Measurements from ENCODE around the gene CROCC2. TPM values are rescaled to one million over a fixed set of nuclear protein-coding genes. Genes with fewer than 3 reads are reported as not detected.

CROCC2 gene
- total RNA-seq, 1 experiment from 2014 or later: 0.38 TPM

DNA sequence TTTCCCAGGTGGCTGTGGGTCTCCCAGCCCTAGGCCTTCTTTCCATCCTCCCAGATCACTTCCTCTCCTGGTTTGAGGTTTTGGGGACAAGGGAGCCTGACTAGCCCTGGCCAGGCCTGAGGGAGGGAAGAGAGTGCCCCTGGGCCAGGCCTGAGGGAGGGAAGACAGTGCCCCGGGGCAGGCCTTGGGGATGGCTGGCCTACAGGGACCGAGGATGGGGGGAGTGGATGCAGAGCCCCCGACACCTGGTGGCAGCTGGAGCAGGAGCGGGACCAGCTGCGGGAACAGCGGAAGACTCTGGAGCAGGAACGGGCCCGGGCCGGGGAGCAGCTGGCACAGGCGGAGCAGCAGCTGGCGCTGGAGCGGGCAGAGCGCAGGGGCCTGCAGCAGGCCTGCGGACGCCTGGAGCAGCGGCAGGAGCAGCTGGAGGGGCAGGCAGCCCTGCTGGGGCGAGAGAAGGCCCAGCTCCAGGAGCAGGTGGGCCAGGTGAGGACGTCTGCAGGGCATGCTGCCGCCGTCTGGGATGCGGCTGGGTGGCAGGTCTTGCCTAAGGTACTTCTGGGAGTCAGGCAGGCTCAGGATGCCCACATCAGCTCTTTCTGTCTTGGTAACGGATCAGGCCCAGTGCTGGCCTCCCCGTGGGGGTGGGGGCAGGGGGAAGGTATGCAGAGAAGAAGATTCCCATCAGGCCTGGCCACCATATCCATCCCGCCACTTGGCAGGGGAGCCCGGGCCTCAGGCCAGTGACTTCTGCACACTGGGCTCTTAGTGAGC lies 29.2 kb downstream of the CROCC2 start:
- Histone ChIP-seq H3K27me3 (ENCODE audit: control insufficient read depth, insufficient read depth, low read length) (no peaks in the 10 kb centered on the region), H3K36me3 (replicated peaks; ENCODE audit: control insufficient read depth, insufficient read depth, low read length) (no peaks in the 10 kb centered on the region), H3K4me3 (ENCODE audit: insufficient read depth, low read depth, low read length) (no peak overlapping the region)
- peak; percentile 60 for DNase-seq

DNA sequence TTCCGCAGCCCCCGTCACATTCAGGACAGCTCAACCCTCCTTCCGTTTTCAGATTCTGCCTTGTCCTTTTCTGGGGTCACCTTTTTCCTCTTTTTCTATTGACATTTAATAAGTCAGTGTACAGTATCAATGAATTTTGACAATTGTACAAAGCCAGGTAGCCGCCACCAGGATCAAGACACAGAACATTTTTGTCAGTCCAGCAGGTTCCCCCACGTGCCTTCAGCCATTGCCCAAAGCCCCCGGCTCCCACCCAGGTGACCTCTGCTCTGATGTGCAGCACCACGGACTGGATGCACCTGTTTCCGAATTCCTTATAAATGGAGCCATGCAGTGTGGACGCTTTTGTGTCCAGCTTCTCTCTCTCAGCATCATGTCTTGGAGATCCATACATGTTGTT lies 30.0 kb downstream of the CROCC2 start:
- no peak for DNase-seq
- Histone ChIP-seq H3K27me3 (ENCODE audit: control insufficient read depth, insufficient read depth, low read length) (no peaks in the 10 kb centered on the region), H3K36me3 (replicated peaks; ENCODE audit: control insufficient read depth, insufficient read depth, low read length) (no peaks in the 10 kb centered on the region), H3K4me3 (ENCODE audit: insufficient read depth, low read depth, low read length) (no peak overlapping the region)

DNA sequence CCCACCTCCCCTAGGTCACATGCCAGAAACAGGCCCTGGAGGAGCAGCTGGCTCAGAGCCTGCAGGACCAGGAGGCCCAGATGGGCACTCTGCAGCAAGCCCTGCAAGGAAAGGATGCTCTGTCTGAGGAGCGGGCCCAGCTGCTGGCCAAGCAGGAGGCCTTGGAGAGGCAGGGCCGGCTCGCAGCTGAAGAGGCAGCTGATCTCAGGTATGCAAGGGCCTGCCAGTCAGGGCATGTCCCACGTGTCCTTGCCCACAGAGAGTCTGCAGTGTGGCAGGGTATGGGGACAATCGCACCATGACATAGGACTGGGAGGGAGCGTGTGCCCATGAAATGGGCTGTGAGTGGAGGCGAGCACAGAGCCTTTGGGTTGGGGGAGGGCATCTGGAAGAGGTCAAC lies 39.9 kb downstream of the CROCC2 start:
- no peaks in the 10 kb centered on the region for H3K36me3 ChIP-seq (replicated peaks; ENCODE audit: control insufficient read depth, insufficient read depth, low read length)
- no peak overlapping the region for H3K4me3 ChIP-seq (ENCODE audit: insufficient read depth, low read depth, low read length)
- H3K27me3 ChIP-seq (ENCODE audit: control insufficient read depth, insufficient read depth, low read length): no peaks in the 10 kb centered on the region
- peak; percentile 39 for DNase-seq

DNA sequence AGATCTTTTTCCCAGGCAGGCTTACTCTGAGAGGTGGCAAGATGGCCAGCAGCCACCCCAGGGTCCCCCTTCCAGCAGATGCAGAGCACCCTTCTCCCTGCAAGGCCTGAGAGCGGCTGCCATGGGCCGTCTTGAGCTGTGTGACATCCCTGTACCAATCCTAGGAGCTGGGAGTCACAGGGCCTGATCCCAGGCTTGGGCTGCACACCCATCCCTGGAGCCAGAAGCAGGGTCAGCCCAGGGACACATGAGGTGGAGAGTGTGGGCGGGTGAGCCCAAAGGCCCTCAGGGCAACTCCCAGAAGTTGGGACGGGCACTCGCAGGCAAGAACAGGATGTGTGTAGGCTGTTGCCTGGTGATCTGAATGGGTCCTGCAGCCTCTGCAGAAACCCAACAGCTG lies 40.5 kb downstream of the CROCC2 start:
- H3K4me3 ChIP-seq (ENCODE audit: insufficient read depth, low read depth, low read length): no peak overlapping the region
- no peaks in the 10 kb centered on the region for H3K36me3 ChIP-seq (replicated peaks; ENCODE audit: control insufficient read depth, insufficient read depth, low read length)
- no peak for DNase-seq
- H3K27me3 ChIP-seq (ENCODE audit: control insufficient read depth, insufficient read depth, low read length): no peaks in the 10 kb centered on the region

DNA sequence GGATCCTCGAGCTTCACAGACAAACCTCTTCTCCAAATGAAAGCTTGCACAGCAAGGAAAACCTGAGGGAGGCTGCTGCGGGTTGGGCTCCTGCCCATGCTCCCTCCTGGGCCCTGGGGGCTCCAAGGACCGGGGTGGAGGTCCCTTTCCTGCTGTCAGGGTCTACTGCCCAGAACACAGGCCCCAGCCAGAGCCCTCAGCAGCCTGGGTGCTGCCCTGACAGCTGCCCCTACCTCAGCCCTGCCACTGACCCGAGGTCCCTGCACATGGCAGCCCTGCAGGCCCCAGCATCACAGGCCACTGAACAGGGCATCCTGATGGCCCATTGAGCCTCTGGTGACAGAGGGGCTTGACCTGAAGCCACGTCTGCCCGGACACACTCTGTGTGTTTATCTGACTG lies 41.0 kb downstream of the CROCC2 start:
- no peak for DNase-seq
- Histone ChIP-seq H3K27me3 (ENCODE audit: control insufficient read depth, insufficient read depth, low read length) (no peaks in the 10 kb centered on the region), H3K4me3 (ENCODE audit: insufficient read depth, low read depth, low read length) (no peak overlapping the region), H3K36me3 (replicated peaks; ENCODE audit: control insufficient read depth, insufficient read depth, low read length) (no peaks in the 10 kb centered on the region)

DNA sequence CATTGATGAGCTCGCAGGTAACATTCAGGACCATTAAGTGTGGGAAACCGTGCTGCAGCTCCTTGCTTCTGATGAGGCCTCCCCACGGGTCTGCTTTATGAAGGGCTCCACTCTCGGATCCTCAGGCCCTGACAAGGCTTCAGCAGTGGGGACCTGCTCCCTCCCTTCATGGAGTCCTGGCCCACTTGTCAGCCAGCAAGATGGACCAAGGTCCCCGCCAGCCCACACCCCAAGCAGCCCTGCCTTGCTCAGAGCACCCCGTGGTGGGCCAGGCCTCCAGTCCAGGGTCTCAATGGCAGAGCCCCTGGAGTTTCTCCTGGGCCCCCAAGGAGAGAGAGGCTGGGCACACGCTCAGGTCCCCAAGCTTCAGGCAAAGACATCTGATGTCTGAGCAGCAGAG lies 41.5 kb downstream of the CROCC2 start:
- Histone ChIP-seq H3K27me3 (ENCODE audit: control insufficient read depth, insufficient read depth, low read length) (no peaks in the 10 kb centered on the region), H3K36me3 (replicated peaks; ENCODE audit: control insufficient read depth, insufficient read depth, low read length) (no peaks in the 10 kb centered on the region), H3K4me3 (ENCODE audit: insufficient read depth, low read depth, low read length) (no peak overlapping the region)
- peak; percentile 38 for DNase-seq

DNA sequence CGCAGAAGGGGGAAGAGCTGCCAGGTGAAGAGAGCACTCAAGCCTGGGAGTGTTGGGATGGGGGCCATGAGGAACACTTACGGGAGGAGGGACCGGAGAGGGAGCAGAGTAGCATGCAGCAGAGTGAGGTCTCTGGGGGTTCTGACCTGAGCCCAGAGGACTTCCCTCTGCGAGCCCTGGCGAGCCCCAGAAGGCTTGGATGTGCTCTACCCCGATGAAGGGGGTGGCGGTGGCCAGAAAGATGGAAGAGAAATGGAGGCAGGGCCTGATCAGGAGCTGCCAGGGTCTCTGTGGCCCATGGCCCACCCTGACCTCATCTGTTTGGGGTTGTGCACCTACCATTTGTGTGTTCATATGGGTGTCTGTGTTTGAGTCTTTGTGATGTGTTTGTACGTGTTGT lies 42.0 kb downstream of the CROCC2 start:
- Histone ChIP-seq H3K36me3 (replicated peaks; ENCODE audit: control insufficient read depth, insufficient read depth, low read length) (no peaks in the 10 kb centered on the region), H3K27me3 (ENCODE audit: control insufficient read depth, insufficient read depth, low read length) (no peaks in the 10 kb centered on the region), H3K4me3 (ENCODE audit: insufficient read depth, low read depth, low read length) (no peak overlapping the region)
- peak; percentile 42 for DNase-seq

DNA sequence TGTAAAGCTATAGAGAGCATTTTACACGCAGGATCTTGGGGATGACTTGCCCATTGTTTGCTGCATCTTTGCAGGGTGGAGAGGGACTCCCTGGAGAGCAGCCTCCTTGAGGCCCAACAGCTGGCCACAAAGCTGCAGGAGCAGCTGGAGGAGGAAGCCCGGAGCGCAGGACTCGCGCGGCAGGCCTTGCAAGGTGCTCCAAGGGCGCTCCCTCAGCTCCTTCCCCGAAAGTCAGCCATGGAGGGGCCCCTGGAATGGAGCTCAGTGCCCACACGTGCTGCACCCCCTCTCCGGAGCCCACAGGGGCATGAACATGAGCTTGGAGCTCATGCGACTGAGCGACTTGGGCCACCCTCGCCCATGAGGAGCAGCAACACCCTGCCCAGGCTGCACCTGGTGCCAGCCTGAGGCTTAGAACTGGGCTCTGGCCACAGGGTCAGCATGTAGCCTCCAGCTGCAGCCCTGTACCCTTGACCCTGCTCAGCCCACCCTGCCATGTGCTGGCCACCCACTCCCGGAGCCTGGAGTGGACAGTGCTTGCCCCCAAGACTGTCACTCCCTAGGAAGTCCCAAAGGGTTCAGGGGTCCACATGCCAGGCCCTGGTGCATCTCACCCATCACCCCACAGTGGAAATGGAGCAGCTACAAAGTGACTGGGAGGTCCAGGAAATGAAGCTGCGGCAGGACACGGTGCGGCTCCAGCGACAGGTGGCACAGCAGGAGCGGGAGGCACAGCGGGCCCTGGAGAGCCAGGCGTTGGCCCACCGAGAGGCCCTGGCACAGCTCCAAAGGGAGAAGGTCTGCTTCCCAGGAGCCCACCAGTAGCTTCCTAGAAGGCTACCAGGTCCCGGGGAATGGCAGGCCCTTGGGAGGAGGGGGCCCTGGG lies 43.0 kb downstream of the CROCC2 start:
- Histone ChIP-seq H3K27me3 (ENCODE audit: control insufficient read depth, insufficient read depth, low read length) (no peaks in the 10 kb centered on the region), H3K4me3 (ENCODE audit: insufficient read depth, low read depth, low read length) (no peak overlapping the region), H3K36me3 (replicated peaks; ENCODE audit: control insufficient read depth, insufficient read depth, low read length) (no peaks in the 10 kb centered on the region)
- DNase-seq: peak; percentile 58

DNA sequence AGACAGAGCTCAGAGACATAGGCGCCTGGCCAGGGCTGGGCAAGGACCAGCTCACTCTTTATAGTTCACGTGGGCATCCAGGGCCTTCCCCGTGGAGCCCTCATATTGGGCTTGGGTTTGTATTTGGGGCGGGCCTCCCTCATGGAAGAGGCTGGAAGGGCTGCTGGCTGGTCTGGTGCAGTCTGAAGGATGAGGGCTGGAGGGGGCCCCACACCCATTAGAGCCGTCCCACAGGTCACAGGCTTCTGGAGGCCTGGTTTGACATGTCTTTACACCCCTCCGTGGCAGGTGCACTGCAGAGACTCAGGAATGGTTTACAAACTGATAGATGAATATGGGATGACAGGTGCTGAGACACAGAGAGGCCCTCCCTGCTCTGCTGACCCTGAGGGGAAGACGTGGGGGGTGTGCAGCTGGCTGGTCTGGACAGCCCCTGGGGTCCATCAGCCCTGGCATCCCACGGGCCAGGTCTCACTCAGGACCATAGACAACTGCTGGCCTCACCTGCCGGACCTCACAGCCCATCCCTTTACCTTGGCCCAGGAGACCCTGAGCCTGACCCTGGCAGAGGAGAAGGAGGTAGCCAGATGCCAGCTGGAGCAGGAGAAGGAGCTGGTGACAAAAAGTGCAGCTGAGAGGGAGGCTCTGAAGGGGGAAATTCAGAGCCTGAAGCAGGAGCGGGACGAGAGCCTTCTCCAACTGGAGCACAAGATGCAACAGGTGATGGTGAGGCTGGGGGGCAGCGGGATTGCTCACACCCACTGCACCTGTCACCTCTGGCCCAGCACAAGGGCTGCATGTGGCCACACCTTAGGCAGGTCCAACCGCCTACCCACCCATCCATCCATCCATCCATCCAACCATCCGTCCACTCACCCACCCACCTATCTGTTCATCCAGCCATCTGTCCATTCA lies 43.9 kb downstream of the CROCC2 start:
- peak; percentile 46 for DNase-seq

DNA sequence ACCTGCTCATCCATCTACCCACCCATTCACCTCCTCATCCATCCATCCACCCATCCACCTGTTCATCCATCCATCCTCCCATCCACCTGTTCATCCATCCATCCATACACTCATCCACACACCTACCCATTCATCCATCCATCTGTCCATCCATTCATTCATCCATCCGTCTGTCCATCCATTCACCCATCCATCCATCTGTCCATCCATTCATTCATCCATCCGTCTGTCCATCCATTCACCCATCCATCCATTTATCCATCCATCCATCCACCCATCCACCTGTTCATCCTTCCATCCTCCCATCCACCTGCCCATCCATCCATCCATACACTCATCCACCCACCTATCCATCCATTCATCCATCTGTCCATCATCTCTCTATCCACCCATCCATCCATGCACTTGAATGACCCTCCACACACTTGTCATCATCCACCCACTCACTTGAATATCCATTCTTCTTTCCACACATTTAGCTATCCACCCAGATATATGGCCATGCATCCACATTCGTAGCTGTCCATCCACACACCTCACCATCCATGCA lies 45.0 kb downstream of the CROCC2 start:
- no peaks in the 10 kb centered on the region for H3K36me3 ChIP-seq (replicated peaks; ENCODE audit: control insufficient read depth, insufficient read depth, low read length)
- no peak for DNase-seq
- H3K27me3 ChIP-seq (ENCODE audit: control insufficient read depth, insufficient read depth, low read length): no peaks in the 10 kb centered on the region

More for the DNA sequence above, 43.9 kb downstream of the CROCC2 start:
- Histone ChIP-seq H3K36me3 (replicated peaks; ENCODE audit: control insufficient read depth, insufficient read depth, low read length) (no peaks in the 10 kb centered on the region), H3K4me3 (ENCODE audit: insufficient read depth, low read depth, low read length) (no peak overlapping the region), H3K27me3 (ENCODE audit: control insufficient read depth, insufficient read depth, low read length) (no peaks in the 10 kb centered on the region)

DNA sequence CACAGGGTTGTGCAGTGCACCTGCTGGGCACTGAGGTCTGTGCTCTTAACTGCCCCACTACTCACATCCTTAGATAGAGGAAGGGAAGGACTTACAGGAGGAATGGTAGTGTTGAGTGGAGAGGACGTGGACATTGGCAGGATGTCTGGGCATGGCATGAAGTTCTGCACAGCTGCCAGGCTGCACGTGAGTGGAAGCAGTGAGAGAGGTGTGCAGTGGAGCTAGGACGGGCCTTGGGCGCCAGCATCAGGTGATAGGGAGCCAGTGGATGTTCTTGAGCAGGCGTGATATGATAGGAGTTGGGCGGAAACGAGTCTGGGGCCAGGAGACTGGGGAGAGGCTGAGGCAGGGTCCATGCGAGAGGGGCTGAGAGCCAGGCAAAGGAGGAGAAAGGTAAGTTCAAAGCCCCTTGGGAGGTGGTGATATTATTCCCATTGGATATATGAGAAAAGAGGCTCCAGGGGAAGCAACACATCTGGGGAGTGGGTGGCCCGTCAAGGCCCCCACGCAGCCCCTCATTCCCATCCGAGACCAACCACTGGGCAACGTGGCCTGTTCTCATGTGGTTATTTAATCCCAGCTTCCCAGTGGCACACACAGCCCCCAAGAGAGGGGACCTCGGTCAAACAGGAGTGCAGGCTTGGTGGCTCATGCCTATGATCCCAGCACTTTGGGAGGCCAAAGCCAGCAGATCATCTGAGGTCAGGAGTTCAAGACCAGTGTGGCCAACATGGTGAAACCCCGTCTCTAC lies 46.5 kb downstream of the CROCC2 start:
- peak; percentile 30 for DNase-seq
- H3K4me3 ChIP-seq (ENCODE audit: insufficient read depth, low read depth, low read length): no peak overlapping the region

More for the DNA sequence above, 45.0 kb downstream of the CROCC2 start:
- no peak overlapping the region for H3K4me3 ChIP-seq (ENCODE audit: insufficient read depth, low read depth, low read length)

DNA sequence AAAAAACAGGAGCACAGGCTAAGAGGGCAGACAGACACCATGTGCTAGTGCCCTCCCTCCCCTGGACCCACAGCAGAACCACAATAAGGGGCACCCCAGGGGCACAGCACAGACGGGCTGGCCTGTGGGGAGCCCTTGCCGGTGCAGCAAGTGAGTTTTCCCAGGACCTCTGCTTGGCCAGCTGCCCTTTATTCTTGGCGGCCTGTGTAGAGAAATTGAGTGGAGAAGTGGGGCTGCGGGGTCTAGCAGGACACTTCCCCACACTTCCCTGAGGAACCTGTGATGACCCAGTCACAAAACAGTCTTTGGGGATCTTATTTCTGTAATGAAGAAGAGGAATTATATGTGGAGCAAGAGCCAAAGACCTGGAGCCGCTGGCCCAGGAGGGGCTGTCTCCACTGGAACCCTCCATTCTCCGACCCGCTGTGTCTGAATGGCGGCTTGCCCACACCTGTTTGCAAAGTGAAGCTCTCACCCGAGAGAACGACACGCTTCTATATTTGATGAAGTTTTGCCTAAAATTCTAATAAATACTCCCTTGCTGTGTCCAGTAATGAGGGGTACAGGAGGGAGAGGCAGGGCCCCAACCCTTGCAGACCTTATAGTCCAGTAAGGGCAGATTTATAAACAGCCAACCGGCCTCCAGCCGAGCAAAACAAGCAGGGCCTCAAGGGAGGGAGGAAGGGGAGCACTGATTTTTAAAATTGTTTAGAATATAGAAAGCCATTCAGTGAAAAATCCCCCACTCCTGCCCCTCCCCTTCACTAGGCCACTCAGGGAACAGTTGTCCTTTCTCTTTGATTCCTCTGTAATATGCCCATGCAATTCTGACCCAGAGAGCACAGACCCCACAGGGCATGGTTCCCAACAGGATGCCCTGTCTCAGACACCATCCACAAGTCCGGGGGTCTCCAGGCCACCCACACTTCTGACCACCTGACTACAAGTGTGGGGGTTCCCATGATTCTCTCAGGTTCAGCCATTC lies 47.6 kb downstream of the CROCC2 start:
- Histone ChIP-seq H3K4me3 (ENCODE audit: insufficient read depth, low read depth, low read length) (no peak overlapping the region), H3K36me3 (replicated peaks; ENCODE audit: control insufficient read depth, insufficient read depth, low read length) (no peaks in the 10 kb centered on the region), H3K27me3 (ENCODE audit: control insufficient read depth, insufficient read depth, low read length) (no peaks in the 10 kb centered on the region)
- DNase-seq: peak; percentile 43

More for the DNA sequence above, 46.5 kb downstream of the CROCC2 start:
- Histone ChIP-seq H3K36me3 (replicated peaks; ENCODE audit: control insufficient read depth, insufficient read depth, low read length) (no peaks in the 10 kb centered on the region), H3K27me3 (ENCODE audit: control insufficient read depth, insufficient read depth, low read length) (no peaks in the 10 kb centered on the region)
